H1 (cell line): ENCODE results near the gene UBTD2. TPM values are rescaled to one million over a fixed set of nuclear protein-coding genes. Genes with fewer than 3 reads are reported as not detected.
A peak's percentile ranks its signal among the peaks of the same experiment; 100 is the strongest.

Source experiments
- CTCF ChIA-PET: fragments of 300-600 bp; sonication (Branson Sonifier 250); formaldehyde crosslinking; loops from one replicate; lab custom pipeline; 2021; ENCODE audit not compliant: partially characterized antibody; lab: Charles Lee
- POLR2A ChIA-PET: fragments of 300-600 bp; sonication (Branson Sonifier 250); formaldehyde crosslinking; loops from one replicate; lab custom pipeline; 2021; ENCODE audit warnings: inconsistent platforms; ENCODE audit not compliant: partially characterized antibody; lab: Charles Lee
- DNase-seq, 2 experiments: peaks; one replicate each; pipeline versions ENCODE4 v3.0.0 to v3.0.0-alpha.2; 2010 to 2022; ENCODE audit warnings: low spot score in 2 of 2, low read depth in 1 of 2, mixed read lengths in 1 of 2
- FAIRE-seq: peaks from 2 replicates; lab custom pipeline; 2011; peaks lifted over from hg19 to GRCh38; lab: Jason Lieb, UNC
- H2AFZ ChIP-seq: 2 replicates; pipeline ENCODE4 v1.8.1; 2012; ENCODE audit warnings: low read length, inconsistent platforms
- H2AK5ac ChIP-seq: 2 replicates; pipeline ENCODE4 v1.6.1; 2013; ENCODE audit warnings: low read depth, low read length
- H2BK120ac ChIP-seq: replicated peaks from 2 replicates; pipeline ENCODE3; 2013; ENCODE audit warnings: low read depth, low read length, inconsistent platforms
- H2BK12ac ChIP-seq: 2 replicates; pipeline ENCODE4 v1.6.1; 2013; ENCODE audit warnings: low read depth, low read length
- H2BK15ac ChIP-seq: 2 replicates; pipeline ENCODE4 v1.6.1; 2013; ENCODE audit warnings: low read length
- H2BK20ac ChIP-seq: 2 replicates; pipeline ENCODE4 v1.6.1; 2013; ENCODE audit warnings: low read length
- H2BK5ac ChIP-seq: 2 replicates; pipeline ENCODE4 v1.6.1; 2013; ENCODE audit warnings: low read depth, low read length
- H3K14ac ChIP-seq: 2 replicates; pipeline ENCODE4 v1.6.1; 2013; ENCODE audit warnings: inconsistent platforms; ENCODE audit not compliant: insufficient read length
- H3K18ac ChIP-seq: 2 replicates; pipeline ENCODE4 v1.6.1; 2013; ENCODE audit warnings: low read length; ENCODE audit errors: extremely low read depth
- H3K23ac ChIP-seq: 2 replicates; pipeline ENCODE4 v1.6.1; 2013; ENCODE audit warnings: inconsistent platforms; ENCODE audit not compliant: insufficient read length
- H3K23me2 ChIP-seq: 2 replicates; pipeline ENCODE4 v1.6.1; 2013; ENCODE audit warnings: low read depth, low read length
- H3K27ac ChIP-seq: 2 replicates; pipeline ENCODE4 v1.6.1; 2011; ENCODE audit warnings: low read depth, low read length, inconsistent platforms
- H3K27me3 ChIP-seq, 4 experiments: replicated peaks in 1 of 4; 1 replicate in 1 of 4; 2 replicates in 3 of 4; pipeline versions ENCODE4 v1.6.1 to v1.8.1; 2011 to 2013; ENCODE audit warnings: low read length in 3 of 4, mild to moderate bottlenecking in 3 of 4, inconsistent platforms in 2 of 4, mixed read lengths in 2 of 4, moderate library complexity in 1 of 4; ENCODE audit not compliant: control insufficient read depth in 3 of 4, insufficient read depth in 3 of 4; ENCODE audit errors: extremely low read depth in 1 of 4
- H3K36me3 ChIP-seq, 4 experiments: 2 replicates each; pipeline versions ENCODE4 v1.6.1 to v1.8.1; 2011 to 2013; ENCODE audit warnings: mild to moderate bottlenecking in 4 of 4, low read length in 3 of 4, moderate library complexity in 2 of 4, control low read depth in 1 of 4, inconsistent platforms in 1 of 4; ENCODE audit not compliant: insufficient read depth in 4 of 4, control insufficient read depth in 2 of 4
- H3K4ac ChIP-seq: replicated peaks from 2 replicates; pipeline ENCODE3; 2013; ENCODE audit warnings: low read length, low read depth, mixed read lengths, inconsistent platforms; ENCODE audit not compliant: insufficient read length
- H3K4me1 ChIP-seq, 4 experiments: replicated peaks in 1 of 4; 1 replicate in 1 of 4; 2 replicates in 3 of 4; pipeline versions ENCODE4 v1.6.1 to v1.8.1; 2011 to 2013; ENCODE audit warnings: low read length in 3 of 4, inconsistent platforms in 2 of 4, mixed read lengths in 1 of 4; ENCODE audit not compliant: insufficient read depth in 4 of 4, control insufficient read depth in 3 of 4
- H3K4me2 ChIP-seq, 2 experiments: 2 replicates each; pipeline versions ENCODE4 v1.6.1 to v1.8.1; 2011 to 2013; ENCODE audit warnings: low read depth in 2 of 2, low read length in 2 of 2, control low read depth in 1 of 2, inconsistent platforms in 1 of 2, mild to moderate bottlenecking in 1 of 2; ENCODE audit not compliant: insufficient read depth in 1 of 2
- H3K4me3 ChIP-seq, 4 experiments: fragments of 200-600, 300-600 bp in 1 of 4; sonication (generic), shearing (Covaris generic), sonication (Bioruptor Twin) in 1 of 4; 2 replicates each; pipeline versions ENCODE4 v1.5.1 to v1.8.1; 2011 to 2016; ENCODE audit warnings: low read length in 4 of 4, low read depth in 3 of 4, control low read depth in 2 of 4, inconsistent platforms in 2 of 4, mild to moderate bottlenecking in 2 of 4, mixed read lengths in 1 of 4, moderate library complexity in 1 of 4; ENCODE audit not compliant: insufficient read depth in 2 of 4; ENCODE audit errors: extremely low read depth in 1 of 4
- H3K56ac ChIP-seq: replicated peaks from 2 replicates; pipeline ENCODE3; 2013; ENCODE audit warnings: low read depth, mild to moderate bottlenecking, mixed read lengths, low read length, inconsistent platforms; ENCODE audit not compliant: insufficient read length
- H3K79me1 ChIP-seq: 2 replicates; pipeline ENCODE4 v1.6.1; 2013; ENCODE audit warnings: low read depth, low read length, control low read depth
- H3K79me2 ChIP-seq, 2 experiments: 2 replicates each; pipeline versions ENCODE4 v1.6.1 to v1.8.1; 2012 to 2013; ENCODE audit warnings: low read length in 2 of 2, mild to moderate bottlenecking in 2 of 2, inconsistent platforms in 1 of 2; ENCODE audit not compliant: insufficient read depth in 2 of 2, control insufficient read depth in 1 of 2
- H3K9ac ChIP-seq, 4 experiments: replicated peaks in 1 of 4; 1 replicate in 1 of 4; 2 replicates in 3 of 4; pipeline versions ENCODE4 v1.6.1 to v1.8.1; 2011 to 2013; ENCODE audit warnings: low read depth in 3 of 4, low read length in 3 of 4, control low read depth in 2 of 4, mild to moderate bottlenecking in 2 of 4, moderate library complexity in 2 of 4, inconsistent platforms in 1 of 4; ENCODE audit errors: extremely low read depth in 1 of 4
- H3K9me3 ChIP-seq, 2 experiments: 2 replicates each; pipeline versions ENCODE4 v1.6.1 to v1.8.1; 2012 to 2013; ENCODE audit warnings: mild to moderate bottlenecking in 2 of 2, moderate library complexity in 2 of 2, control low read depth in 1 of 2, inconsistent platforms in 1 of 2, low read depth in 1 of 2, low read length in 1 of 2, mixed read lengths in 1 of 2; ENCODE audit not compliant: insufficient read depth in 2 of 2
- H4K20me1 ChIP-seq, 2 experiments: replicated peaks in 1 of 2; 2 replicates each; pipeline versions ENCODE3 to v1.8.1; 2011 to 2013; ENCODE audit warnings: inconsistent platforms in 2 of 2, low read length in 2 of 2, mild to moderate bottlenecking in 1 of 2; ENCODE audit not compliant: insufficient read depth in 2 of 2, control insufficient read depth in 1 of 2
- H4K5ac ChIP-seq: 2 replicates; pipeline ENCODE4 v1.6.1; 2013; ENCODE audit warnings: low read length, low read depth, mixed read lengths, inconsistent platforms; ENCODE audit not compliant: insufficient read length
- H4K8ac ChIP-seq: 2 replicates; pipeline ENCODE4 v1.8.0; 2013; ENCODE audit warnings: mild to moderate bottlenecking, moderate library complexity, low read length, inconsistent platforms; ENCODE audit not compliant: insufficient read depth; ENCODE audit errors: extremely low read depth
- H4K91ac ChIP-seq: replicated peaks from 2 replicates; pipeline ENCODE3; 2013; ENCODE audit warnings: low read length, mixed read lengths, inconsistent platforms; ENCODE audit not compliant: insufficient read length
- BRCA1 ChIP-seq: IDR thresholded peaks from 2 replicates; pipeline ENCODE4 v1.6.1; 2012; ENCODE audit warnings: low read depth, low read length, improper control_type of control experiment
- CHD1 ChIP-seq: IDR thresholded peaks from 2 replicates; pipeline ENCODE4 v1.6.1; 2012; ENCODE audit warnings: low read depth, low read length, improper control_type of control experiment
- HDAC2 ChIP-seq, 2 experiments: fragments of 300-600 bp in 1 of 2; sonication (generic) in 1 of 2; IDR thresholded peaks; 2 replicates each; pipeline ENCODE4 v1.6.1; 2011 to 2012; ENCODE audit warnings: low read depth in 2 of 2, low read length in 2 of 2, mild to moderate bottlenecking in 2 of 2, moderate library complexity in 2 of 2, borderline replicate concordance in 1 of 2, inconsistent platforms in 1 of 2
- KDM1A ChIP-seq: fragments of 200-600, 300-600 bp; sonication (generic); IDR thresholded peaks from 2 replicates; pipeline ENCODE4 v1.7.1; 2016; ENCODE audit warnings: mild to moderate bottlenecking, low read length, borderline replicate concordance
- KDM4A ChIP-seq: IDR thresholded peaks from one replicate; pipeline ENCODE4 v1.7.1; 2012; ENCODE audit warnings: low read depth, mild to moderate bottlenecking, moderate library complexity, low read length, inconsistent platforms; ENCODE audit not compliant: severe bottlenecking
- NRF1 ChIP-seq: IDR thresholded peaks from 2 replicates; pipeline ENCODE4 v1.6.1; 2011; ENCODE audit warnings: mild to moderate bottlenecking, low read depth, low read length, improper control_type of control experiment
- PHF8 ChIP-seq: fragments of 200-600 bp; sonication (generic); conservative IDR thresholded peaks from 2 replicates; pipeline ENCODE4 v1.7.1; 2012; ENCODE audit warnings: low read depth, mild to moderate bottlenecking, inconsistent platforms, low read length, moderate library complexity
- SIRT6 ChIP-seq: IDR thresholded peaks from one replicate; pipeline ENCODE4 v1.7.1; 2012; ENCODE audit warnings: low read length, inconsistent platforms
- SIX5 ChIP-seq: IDR thresholded peaks from 2 replicates; pipeline ENCODE4 v1.6.1; 2011; ENCODE audit warnings: mild to moderate bottlenecking, low read depth, low read length
- YY1 ChIP-seq: IDR thresholded peaks from 2 replicates; pipeline ENCODE4 v1.6.1; 2011; ENCODE audit warnings: low read depth, mild to moderate bottlenecking, low read length
- WGBS, 2 experiments: shearing (Covaris generic) in 1 of 2; methylation state at CpG; one replicate each; pipeline versions ENCODE4 v1.1.6 to v1.1.7; 2013 to 2015; ENCODE audit warnings: low lambda C conversion rate in 2 of 2, mixed read lengths in 2 of 2, inconsistent platforms in 1 of 2, low coverage in 1 of 2, missing lambda C conversion rate in 1 of 2; ENCODE audit not compliant: insufficient replicate concordance in 2 of 2, insufficient coverage in 1 of 2, insufficient read length in 1 of 2; ENCODE audit errors: extremely low coverage in 1 of 2, missing lambda C conversion rate in 1 of 2; 5-methylcytosine and 5-hydroxymethylcytosine counted together
- polyA plus RNA-seq, 7 experiments: library from polyadenylated mRNA; depleted of rRNA in 3 of 7; stranded (reverse) in 5 of 7; unstranded in 2 of 7; fragments of >200 nt in 5 of 7; fragments of 200-250 nt in 2 of 7; gene quantifications; 1 replicate in 5 of 7; 2 replicates in 1 of 7; 4 replicates in 1 of 7; pipeline versions ENCODE4 v1.2.1 to v1.2.3, GENCODE V29; 2011 to 2013; ENCODE audit warnings: missing spikeins in 2 of 7, mixed read lengths in 2 of 7
- total RNA-seq: library from RNA; stranded (reverse); fragmentation: NEBNext Ultra II Directional; extraction: Animal tissue kit (Norgen Biotek cat#: 25700); gene quantifications from 2 replicates; pipeline ENCODE4 v1.2.1, GENCODE V29; 2021
- TF ChIP-seq, protein P1 (sequence below): IDR thresholded peaks from 2 replicates; pipeline ENCODE4 v1.6.1; 2012; ENCODE audit warnings: inconsistent platforms

UBTD2 gene
- total and polyA plus RNA-seq, 2 of the 8 experiments (the other 6 are each of a cell fraction or from before 2014, with no cell fraction given) = 14.5 to 39.2 TPM

DNA sequence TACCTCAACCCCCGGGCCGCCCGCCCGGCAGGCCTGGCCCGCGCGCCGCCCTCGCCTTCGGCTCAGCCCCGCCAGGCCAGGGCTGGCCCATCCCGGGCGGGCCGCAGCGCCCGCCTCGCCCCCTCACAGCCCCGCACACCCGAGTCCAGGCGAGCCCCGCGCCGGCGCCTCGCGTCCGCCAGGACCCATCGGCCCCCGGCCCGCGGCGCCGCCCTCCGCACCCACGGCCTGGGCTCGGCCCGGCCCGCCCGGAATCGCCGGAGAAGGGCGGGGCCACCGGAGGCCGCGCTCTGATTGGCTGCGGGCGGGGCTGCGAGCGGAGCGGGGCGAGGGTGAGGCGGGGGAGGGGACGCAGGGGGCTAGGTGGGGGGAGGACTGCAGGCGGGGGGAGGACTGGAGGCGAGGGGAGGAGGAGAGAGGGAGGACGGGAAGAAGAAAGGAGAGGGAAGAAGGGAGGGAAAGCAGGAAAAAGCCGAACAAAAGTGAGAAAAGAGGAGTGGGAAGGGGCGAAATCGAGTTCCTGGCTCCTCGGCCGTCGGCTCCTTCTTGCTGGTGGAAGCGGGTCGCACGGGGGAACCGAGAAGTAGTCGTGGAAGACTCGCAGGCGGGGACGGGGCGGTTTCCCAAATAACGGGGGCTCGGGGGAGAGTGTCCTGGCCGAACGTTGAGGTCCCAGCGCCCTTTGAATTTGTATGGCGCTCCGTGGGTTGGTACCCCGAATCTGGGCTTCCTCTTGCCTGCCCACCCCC, 472 bp upstream of the UBTD2 start:
- CTCF ChIA-PET = interaction anchor here (1.5 to 1.8 kb wide), 3 partner anchors 10 to 94 kb away, joined by 4 to 8 read pairs (median 4); no protein-coding TSS in a partner anchor
- H4K91ac ChIP-seq = peak overlapping the region; percentile 49
- H4K20me1 ChIP-seq = peaks cover 2 to 11% of the 10 kb centered on the region in 2 experiments
- peak overlapping the region; percentile 83 to 95 (median 90) for H3K4me3 ChIP-seq
- no peak overlapping the region for H2AK5ac ChIP-seq
- H2BK20ac ChIP-seq = no peak overlapping the region
- no peak overlapping the region for H3K14ac ChIP-seq
- 0 out of 2 replicates have a peak overlapping the region, but pooled peaks have one; percentile 23 for H2BK12ac ChIP-seq
- 2% methylated on average over 32 of the region's 79 CpGs; no CpG with 5 or more reads in 1 of the 2 experiments for WGBS, 2 experiments
- FAIRE-seq (no peak), DNase-seq (peak in 1 of 2 experiments; percentile 77)
- H2AFZ ChIP-seq = peak overlapping the region; percentile 96; the same call in 1 of the 2 replicates
- H3K27ac ChIP-seq = peak overlapping the region; percentile 78; the same call in 1 of the 2 replicates
- peak overlapping the region; percentile 90; the same call in 1 of the 2 replicates for H2BK5ac ChIP-seq
- no peaks in the 10 kb centered on the region for H3K36me3 ChIP-seq
- H3K4me2 ChIP-seq = peak overlapping the region; percentile 59 to 87
- H3K79me2 ChIP-seq = peaks cover 23 to 40% of the 10 kb centered on the region in 2 experiments
- no peaks in the 10 kb centered on the region for H3K9me3 ChIP-seq
- H2BK15ac ChIP-seq = no peak overlapping the region
- H3K9ac ChIP-seq = peak overlapping the region; percentile 66 to 94 (median 78)
- no peak overlapping the region for H2BK120ac ChIP-seq
- no peak overlapping the region for H3K23ac ChIP-seq
- no peak overlapping the region for H3K4ac ChIP-seq
- peak overlapping the region; percentile 1; the same call in 1 of the 2 replicates for H3K18ac ChIP-seq
- H3K27me3 ChIP-seq = no peaks in the 10 kb centered on the region
- H4K8ac ChIP-seq = peak overlapping the region; percentile 98
- peak overlapping the region; percentile 65 for H4K5ac ChIP-seq
- POLR2A ChIA-PET = interaction anchor here (0.6 to 2.2 kb wide), 13 partner anchors 9 to 949 kb away, joined by 3 to 10 read pairs (median 4); no protein-coding TSS in a partner anchor
- H3K23me2 ChIP-seq = no peaks in the 10 kb centered on the region
- H3K56ac ChIP-seq = peak overlapping the region; percentile 63
- H3K79me1 ChIP-seq = 0 out of 2 replicates have a peak, but pooled peaks cover 2% of the 10 kb centered on the region
- H3K4me1 ChIP-seq = peaks cover 0 to 7% (median 0%) of the 10 kb centered on the region in 4 experiments; a peak in 3 of 7 replicates
- TF ChIP-seq BRCA1 (no peak), KDM4A (peak; percentile 77), HDAC2 (IDR thresholded peaks at IDR 0.05; ENCODE audit: borderline replicate concordance in 1 of 2, low read depth in 2 of 2, low read length in 2 of 2) (no peak; a peak in 1 of 4 replicates), PHF8 (peak; percentile 76), NRF1 (no peak), SIRT6 (no peak), CHD1 (no peak), SIX5 (no peak), YY1 (no peak), KDM1A (no peak)
- TF ChIP-seq, protein P1, sequence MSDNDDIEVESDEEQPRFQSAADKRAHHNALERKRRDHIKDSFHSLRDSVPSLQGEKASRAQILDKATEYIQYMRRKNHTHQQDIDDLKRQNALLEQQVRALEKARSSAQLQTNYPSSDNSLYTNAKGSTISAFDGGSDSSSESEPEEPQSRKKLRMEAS = no peak
